Mesenchymal stem cell (in vitro differentiated cells and primary cell): ENCODE results near the gene MYH16.

Experiments used
- DNase-seq: peaks from one replicate; pipeline ENCODE4 v3.0.0-alpha.2; 2013
- H2AFZ ChIP-seq: one replicate; pipeline ENCODE4 v1.6.1; 2013; ENCODE audit warnings: low read depth, mild to moderate bottlenecking, control low read depth, inconsistent platforms, low read length, moderate library complexity
- H2AK5ac ChIP-seq: 2 replicates; pipeline ENCODE4 v1.6.1; 2013; ENCODE audit warnings: low read length, moderate library complexity, mild to moderate bottlenecking, inconsistent platforms; ENCODE audit not compliant: severe bottlenecking
- H2BK120ac ChIP-seq: one replicate; pipeline ENCODE4 v1.6.1; 2013; ENCODE audit warnings: low read depth, mild to moderate bottlenecking, inconsistent platforms, low read length, moderate library complexity
- H2BK12ac ChIP-seq, 2 experiments: one replicate each; pipeline ENCODE4 v1.6.1; 2013; ENCODE audit warnings: inconsistent platforms in 2 of 2, low read length in 2 of 2, mild to moderate bottlenecking in 2 of 2, moderate library complexity in 2 of 2, control low read depth in 1 of 2
- H2BK15ac ChIP-seq: one replicate; pipeline ENCODE4 v1.6.1; 2013; ENCODE audit warnings: mild to moderate bottlenecking, low read depth, inconsistent platforms; ENCODE audit not compliant: poor library complexity, severe bottlenecking
- H2BK5ac ChIP-seq: 2 replicates; pipeline ENCODE4 v1.6.1; 2013; ENCODE audit warnings: low read depth, mild to moderate bottlenecking, low read length, control low read depth, inconsistent platforms; ENCODE audit not compliant: poor library complexity, severe bottlenecking
- H3K14ac ChIP-seq, 2 experiments: one replicate each; pipeline ENCODE4 v1.6.1; 2013; ENCODE audit warnings: inconsistent platforms in 2 of 2, low read length in 2 of 2, control low read depth in 1 of 2, mild to moderate bottlenecking in 1 of 2, moderate library complexity in 1 of 2
- H3K18ac ChIP-seq, 2 experiments: one replicate each; pipeline ENCODE4 v1.6.1; 2013; ENCODE audit warnings: inconsistent platforms in 2 of 2, low read length in 2 of 2, control low read depth in 1 of 2, low read depth in 1 of 2, mild to moderate bottlenecking in 1 of 2
- H3K23ac ChIP-seq, 2 experiments: one replicate each; pipeline ENCODE4 v1.6.1; 2013; ENCODE audit warnings: inconsistent platforms in 2 of 2, low read length in 2 of 2, mild to moderate bottlenecking in 2 of 2, moderate library complexity in 2 of 2, control low read depth in 1 of 2
- H3K27ac ChIP-seq: 2 replicates; pipeline ENCODE4 v1.5.1; 2013; ENCODE audit warnings: mild to moderate bottlenecking, moderate library complexity, low read length, control low read depth, inconsistent platforms; ENCODE audit not compliant: poor library complexity, severe bottlenecking
- H3K27me3 ChIP-seq, 2 experiments: 2 replicates each; pipeline versions ENCODE4 v1.6.1 to v1.7.0; 2013; ENCODE audit warnings: low read length in 2 of 2, mild to moderate bottlenecking in 2 of 2, moderate library complexity in 2 of 2, control low read depth in 1 of 2, inconsistent platforms in 1 of 2; ENCODE audit not compliant: control insufficient read depth in 1 of 2, insufficient read depth in 1 of 2
- H3K36me3 ChIP-seq, 2 experiments: 2 replicates each; pipeline versions ENCODE4 v1.6.1 to v1.7.0; 2013; ENCODE audit warnings: low read length in 2 of 2, control low read depth in 1 of 2, inconsistent platforms in 1 of 2, low read depth in 1 of 2, mild to moderate bottlenecking in 1 of 2; ENCODE audit not compliant: insufficient read depth in 2 of 2, control insufficient read depth in 1 of 2
- H3K4ac ChIP-seq, 2 experiments: one replicate each; pipeline ENCODE4 v1.6.1; 2013; ENCODE audit warnings: inconsistent platforms in 2 of 2, low read length in 2 of 2, mild to moderate bottlenecking in 2 of 2, moderate library complexity in 2 of 2, control low read depth in 1 of 2, low read depth in 1 of 2
- H3K4me1 ChIP-seq: 2 replicates; pipeline ENCODE4 v1.6.1; 2013; ENCODE audit warnings: low read depth, low read length, control low read depth; ENCODE audit not compliant: control insufficient read depth, insufficient read depth
- H3K4me2 ChIP-seq: 2 replicates; pipeline ENCODE4 v1.6.1; 2013; ENCODE audit warnings: low read length, mild to moderate bottlenecking, inconsistent platforms; ENCODE audit not compliant: poor library complexity, severe bottlenecking
- H3K4me3 ChIP-seq, 2 experiments: 2 replicates each; pipeline versions ENCODE4 v1.5.1 to v1.7.0; 2013; ENCODE audit warnings: low read length in 2 of 2, mild to moderate bottlenecking in 2 of 2, control low read depth in 1 of 2, low read depth in 1 of 2; ENCODE audit not compliant: insufficient read depth in 1 of 2
- H3K79me1 ChIP-seq: replicated peaks from 2 replicates; pipeline ENCODE4 v1.6.1; 2013; ENCODE audit warnings: mild to moderate bottlenecking, control low read depth, low read length, inconsistent platforms; ENCODE audit not compliant: poor library complexity, severe bottlenecking
- H3K9ac ChIP-seq: 2 replicates; pipeline ENCODE4 v1.7.0; 2013; ENCODE audit warnings: mild to moderate bottlenecking, low read length, moderate library complexity
- H3K9me3 ChIP-seq: 2 replicates; pipeline ENCODE4 v1.7.0; 2013; ENCODE audit warnings: mild to moderate bottlenecking, low read length; ENCODE audit not compliant: control insufficient read depth
- H4K8ac ChIP-seq: one replicate; pipeline ENCODE4 v1.6.1; 2013; ENCODE audit warnings: inconsistent platforms, mild to moderate bottlenecking, low read length, moderate library complexity
- H4K91ac ChIP-seq: one replicate; pipeline ENCODE4 v1.6.1; 2013; ENCODE audit warnings: mild to moderate bottlenecking, low read length, inconsistent platforms
- WGBS: methylation state at CpG from one replicate; pipeline ENCODE4 v1.1.7; 2013; ENCODE audit warnings: mixed read lengths; 5-methylcytosine and 5-hydroxymethylcytosine counted together

The MYH16 gene

DNA sequence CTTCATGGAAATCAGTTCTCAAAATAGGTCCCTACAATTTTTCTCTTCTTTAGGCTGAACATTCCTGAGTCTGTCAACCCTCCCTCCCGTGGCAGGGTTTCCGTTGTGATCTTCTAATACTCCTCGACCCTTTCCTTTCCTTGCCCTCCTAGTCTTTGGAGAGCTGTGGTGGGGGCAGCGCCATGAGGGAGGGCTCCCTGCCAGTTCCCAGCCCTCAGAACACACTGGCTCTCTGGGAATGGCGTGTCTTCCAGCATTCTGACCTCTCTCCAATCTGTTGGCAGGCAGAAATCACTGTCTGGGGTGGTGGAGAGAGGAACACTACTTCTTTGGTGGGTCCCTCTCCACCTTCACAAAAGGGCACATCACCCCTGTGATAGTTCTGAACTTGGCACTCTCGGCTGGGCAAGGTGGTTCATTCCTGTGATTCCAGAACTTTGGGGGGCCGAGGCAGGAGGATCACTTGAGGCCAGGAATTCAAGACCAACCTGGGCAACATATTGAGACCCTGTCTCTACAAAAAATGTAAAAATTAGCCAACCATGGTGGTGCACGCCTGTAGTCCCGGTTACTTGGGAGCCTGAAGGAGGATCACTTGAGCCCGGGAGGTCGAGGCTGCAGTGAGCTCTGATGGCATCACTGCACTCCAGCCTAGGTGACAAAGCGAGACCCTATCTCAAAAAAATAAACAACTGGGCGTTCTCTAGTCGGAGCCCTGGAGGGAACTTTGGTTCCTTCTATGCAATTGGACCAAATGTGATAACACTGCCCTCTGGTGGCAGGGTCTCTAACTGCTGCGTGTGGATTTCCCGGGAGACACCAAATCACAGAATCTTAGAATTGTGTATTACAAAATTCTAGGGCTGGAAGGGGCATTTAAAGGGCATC lies 39.9 kb downstream of the MYH16 start:
- 53% methylated on average over 15 of the region's 16 CpGs for WGBS
- Histone ChIP-seq H3K4me2 (no peak overlapping the region), H3K9me3 (peaks cover 7% of the 10 kb centered on the region), H3K27ac (no peak overlapping the region), H4K8ac (no peak overlapping the region), H2AFZ (no peak overlapping the region), H3K4me1 (no peaks in the 10 kb centered on the region), H2BK120ac (no peak overlapping the region), H4K91ac (no peak overlapping the region), H3K23ac (no peak overlapping the region), H3K4ac (no peak overlapping the region), H3K4me3 (no peak overlapping the region), H3K27me3 (no peaks in the 10 kb centered on the region), H2AK5ac (no peak overlapping the region), H2BK15ac (no peak overlapping the region), H3K79me1 (no peaks in the 10 kb centered on the region), H3K18ac (no peak overlapping the region), H2BK12ac (no peak overlapping the region), H3K9ac (peak overlapping the region; percentile 49), H2BK5ac (no peak overlapping the region), H3K36me3 (no peaks in the 10 kb centered on the region), H3K14ac (no peak overlapping the region)
- DNase-seq, result peak; percentile 65

DNA sequence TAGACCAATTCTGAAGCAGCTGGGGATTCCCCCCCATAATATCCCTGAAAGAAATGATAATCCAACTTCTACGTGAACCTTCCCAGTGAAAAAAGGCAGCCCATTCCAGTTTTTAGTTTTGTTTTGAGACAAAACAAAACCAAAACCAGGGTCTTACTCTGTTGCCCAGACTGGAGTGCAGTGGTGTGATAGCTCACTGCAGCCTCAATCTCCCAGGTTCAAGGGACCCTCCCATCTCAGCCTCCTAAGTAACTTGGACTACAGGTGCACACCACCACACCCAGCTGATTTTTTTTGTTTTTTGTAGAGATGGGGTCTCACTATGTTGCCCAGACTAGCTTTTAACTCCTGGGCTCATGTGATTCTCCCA lies 40.5 kb downstream of the MYH16 start:
- no peaks in the 10 kb centered on the region for H3K79me1 ChIP-seq
- no peak overlapping the region for H3K27ac ChIP-seq
- H3K27me3 ChIP-seq, result no peaks in the 10 kb centered on the region
- H3K4me3 ChIP-seq, result no peak overlapping the region
- peaks cover 7% of the 10 kb centered on the region for H3K9me3 ChIP-seq
- H3K18ac ChIP-seq, result no peak overlapping the region
- no peak overlapping the region for H2AK5ac ChIP-seq
- no peak overlapping the region for H2AFZ ChIP-seq
- WGBS, result 70% methylated on average over 1 of the region's 1 CpG
- no peak overlapping the region for H2BK120ac ChIP-seq
- no peak overlapping the region for H2BK5ac ChIP-seq
- DNase-seq, result no peak
- H2BK12ac ChIP-seq, result no peak overlapping the region
- H3K9ac ChIP-seq, result peak overlapping the region; percentile 49
- H3K14ac ChIP-seq, result no peak overlapping the region
- H2BK15ac ChIP-seq, result no peak overlapping the region
- H3K36me3 ChIP-seq, result no peaks in the 10 kb centered on the region
- no peak overlapping the region for H4K91ac ChIP-seq
- no peak overlapping the region for H4K8ac ChIP-seq
- no peak overlapping the region for H3K4ac ChIP-seq
- H3K4me1 ChIP-seq, result no peaks in the 10 kb centered on the region
- no peak overlapping the region for H3K23ac ChIP-seq
- no peak overlapping the region for H3K4me2 ChIP-seq

DNA sequence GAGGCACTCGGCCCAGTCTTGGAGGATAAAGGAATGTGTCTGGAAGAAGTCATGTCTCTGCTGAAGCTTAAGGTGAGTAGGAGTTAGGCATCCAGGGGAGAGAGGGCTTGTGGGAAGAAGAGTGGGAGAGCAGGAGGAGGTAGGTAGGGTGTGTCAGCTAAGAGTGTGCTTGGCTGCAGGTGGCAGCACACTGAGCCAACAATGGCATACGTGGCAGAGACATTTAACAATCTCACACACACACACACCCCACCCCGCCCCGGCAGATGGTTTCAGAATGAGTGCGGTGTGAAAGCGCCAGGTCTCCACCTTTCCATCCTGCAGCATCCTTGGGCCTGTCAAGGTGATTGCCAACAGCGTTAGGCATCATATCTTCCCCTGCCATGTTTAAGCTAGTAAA lies 41.9 kb downstream of the MYH16 start:
- no peak overlapping the region for H3K27ac ChIP-seq
- H2AFZ ChIP-seq, result no peak overlapping the region
- H4K91ac ChIP-seq, result no peak overlapping the region
- WGBS, result 86% methylated on average over 7 of the region's 7 CpGs
- H2BK12ac ChIP-seq, result no peak overlapping the region
- no peak overlapping the region for H3K14ac ChIP-seq
- H3K4ac ChIP-seq, result no peak overlapping the region
- no peak overlapping the region for H2BK15ac ChIP-seq
- no peaks in the 10 kb centered on the region for H3K36me3 ChIP-seq
- no peak for DNase-seq
- H3K4me2 ChIP-seq, result no peak overlapping the region
- no peaks in the 10 kb centered on the region for H3K4me1 ChIP-seq
- no peak overlapping the region for H3K18ac ChIP-seq
- no peak overlapping the region for H2BK120ac ChIP-seq
- H3K27me3 ChIP-seq, result no peaks in the 10 kb centered on the region
- H3K23ac ChIP-seq, result no peak overlapping the region
- H2BK5ac ChIP-seq, result no peak overlapping the region
- peaks cover 7% of the 10 kb centered on the region for H3K9me3 ChIP-seq
- no peaks in the 10 kb centered on the region for H3K79me1 ChIP-seq
- H3K9ac ChIP-seq, result no peak overlapping the region
- no peak overlapping the region for H4K8ac ChIP-seq
- H2AK5ac ChIP-seq, result no peak overlapping the region
- H3K4me3 ChIP-seq, result no peak overlapping the region

DNA sequence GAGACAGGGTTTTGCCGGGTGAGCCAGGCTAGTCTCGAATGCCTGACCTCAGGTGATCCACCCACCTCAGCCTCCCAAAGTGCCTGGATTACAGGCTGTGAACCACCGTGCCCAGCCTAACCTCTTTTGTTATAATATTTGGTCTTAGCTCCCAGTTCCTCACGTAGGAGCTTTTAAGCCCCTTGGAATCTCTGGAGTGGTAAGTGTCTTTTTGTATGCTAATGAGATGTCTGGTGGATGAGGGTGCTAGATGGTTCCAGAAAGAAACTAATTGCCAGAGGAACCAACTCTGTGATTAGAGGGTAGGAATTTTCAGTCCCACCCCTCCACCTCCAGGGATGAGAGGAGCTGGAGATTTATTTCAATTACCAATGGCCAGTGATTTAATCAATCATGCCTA lies 47.7 kb downstream of the MYH16 start:
- no peak for DNase-seq
- H2BK5ac ChIP-seq, result no peak overlapping the region
- H3K18ac ChIP-seq, result no peak overlapping the region
- no peak overlapping the region for H4K8ac ChIP-seq
- H3K36me3 ChIP-seq, result no peaks in the 10 kb centered on the region
- no peak overlapping the region for H2AK5ac ChIP-seq
- no peak overlapping the region for H3K27ac ChIP-seq
- H3K9ac ChIP-seq, result no peak overlapping the region
- H3K4me1 ChIP-seq, result peaks cover 6% of the 10 kb centered on the region
- H2AFZ ChIP-seq, result no peak overlapping the region
- H3K4me3 ChIP-seq, result no peak overlapping the region
- no peak overlapping the region for H4K91ac ChIP-seq
- H3K14ac ChIP-seq, result no peak overlapping the region
- 54% methylated on average over 3 of the region's 4 CpGs for WGBS
- no peak overlapping the region for H3K4me2 ChIP-seq
- no peak overlapping the region for H3K23ac ChIP-seq
- H2BK120ac ChIP-seq, result no peak overlapping the region
- no peak overlapping the region for H3K4ac ChIP-seq
- no peaks in the 10 kb centered on the region for H3K9me3 ChIP-seq
- no peak overlapping the region for H2BK12ac ChIP-seq
- H3K27me3 ChIP-seq, result no peaks in the 10 kb centered on the region
- H3K79me1 ChIP-seq, result peaks cover 6% of the 10 kb centered on the region
- no peak overlapping the region for H2BK15ac ChIP-seq
